Endothelial cell of hepatic sinusoid (primary cell): ENCODE data around the gene LRRN4CL.
"Not testable (repeated sequence)": the region's sequence is repeated elsewhere in the genome, so short reads cannot be mapped to it uniquely, and the experiment has no call there.

Experiments used
- in situ Hi-C: cut with HindIII; loops from 2 replicates; pipeline ENCODE4 v1.10.0; 2017; ENCODE audit warnings: low sequenced_read_pairs

The LRRN4CL gene

GRCh38 chr11:62689421-62690183, at the start of gene LRRN4CL:
Gene LRRN4CL, minus strand, starts transcription at chr11:62689530. Its CDS starts 1,022 bp downstream, at chr11:62688508.
- in situ Hi-C loops, result loop anchor here (10.0 kb wide), 1 partner anchor 125 kb away; no protein-coding TSS in a partner anchor

- in situ Hi-C loops, result no loop called here
Measured at GRCh38 chr11:62737196-62737595, 47.9 kb upstream of the LRRN4CL start.

GRCh38 chr11:62732830-62733229, 43.5 kb upstream of the LRRN4CL start:
- in situ Hi-C loops, result no loop called here

- in situ Hi-C loops, result not testable (repeated sequence)
Measured at GRCh38 chr11:62730076-62730475, 40.7 kb upstream of the LRRN4CL start.

- in situ Hi-C loops, result no loop called here
Measured at GRCh38 chr11:62728171-62728988, 39.0 kb upstream of the LRRN4CL start, which contains the start of gene TTC9C. Gene TTC9C, plus strand, starts transcription at chr11:62728486. Its CDS starts 363 bp downstream, at chr11:62728849.

GRCh38 chr11:62727872-62728170, 38.5 kb upstream of the LRRN4CL start:
- in situ Hi-C loops, result no loop called here

GRCh38 chr11:62727165-62727871, 38.0 kb upstream of the LRRN4CL start, which contains the start of gene HNRNPUL2:
Gene HNRNPUL2, minus strand, starts transcription at chr11:62727457. Its CDS starts 301 bp downstream, at chr11:62727156.
- in situ Hi-C loops, result no loop called here

GRCh38 chr11:62726915-62727164, 37.5 kb upstream of the LRRN4CL start:
- in situ Hi-C loops, result no loop called here

GRCh38 chr11:62726156-62726914, 37.0 kb upstream of the LRRN4CL start:
- in situ Hi-C loops, result no loop called here

GRCh38 chr11:62725646-62726045, 36.3 kb upstream of the LRRN4CL start:
- in situ Hi-C loops, result no loop called here

- in situ Hi-C loops, result no loop called here
Measured at GRCh38 chr11:62724171-62724570, 34.8 kb upstream of the LRRN4CL start.

GRCh38 chr11:62721994-62722393, 32.7 kb upstream of the LRRN4CL start:
- in situ Hi-C loops, result no loop called here

GRCh38 chr11:62719302-62719978, 30.1 kb upstream of the LRRN4CL start:
- in situ Hi-C loops, result loop anchor here (10.0 kb wide), 2 partner anchors 55 to 85 kb away; partner anchors contain the start of gene TAF6L

- in situ Hi-C loops, result loop anchor here (10.0 kb wide), 2 partner anchors 58 to 82 kb away; partner anchors contain the start of gene TAF6L
Measured at GRCh38 chr11:62716816-62717215, 27.5 kb upstream of the LRRN4CL start.

- in situ Hi-C loops, result loop anchor here (10.0 kb wide), 2 partner anchors 59 to 81 kb away; partner anchors contain the start of gene TAF6L
Measured at GRCh38 chr11:62716206-62716605, 26.9 kb upstream of the LRRN4CL start.

GRCh38 chr11:62715150-62716130, 26.1 kb upstream of the LRRN4CL start:
- in situ Hi-C loops, result loop anchor here (10.0 kb wide), 2 partner anchors 59 to 81 kb away; partner anchors contain the start of gene TAF6L

GRCh38 chr11:62713343-62713742, 24.0 kb upstream of the LRRN4CL start:
- in situ Hi-C loops, result loop anchor here (10.0 kb wide), 2 partner anchors 61 to 79 kb away; partner anchors contain the start of gene TAF6L

GRCh38 chr11:62712861-62713260, 23.5 kb upstream of the LRRN4CL start:
- in situ Hi-C loops, result loop anchor here (10.0 kb wide), 2 partner anchors 62 to 78 kb away; partner anchors contain the start of gene TAF6L
